Stimulated activated CD8-positive, alpha-beta memory T cell treated with anti-CD3 and anti-CD28 coated beads, Interleukin-4, amount 100 ng/mL, for 24 hours (primary cell): ENCODE results near the gene MEF2A.

Source experiments
- DNase-seq: peaks from one replicate; pipeline ENCODE4 v3.0.0-alpha.2; 2020; ENCODE audit warnings: low read depth

MEF2A gene

DNA sequence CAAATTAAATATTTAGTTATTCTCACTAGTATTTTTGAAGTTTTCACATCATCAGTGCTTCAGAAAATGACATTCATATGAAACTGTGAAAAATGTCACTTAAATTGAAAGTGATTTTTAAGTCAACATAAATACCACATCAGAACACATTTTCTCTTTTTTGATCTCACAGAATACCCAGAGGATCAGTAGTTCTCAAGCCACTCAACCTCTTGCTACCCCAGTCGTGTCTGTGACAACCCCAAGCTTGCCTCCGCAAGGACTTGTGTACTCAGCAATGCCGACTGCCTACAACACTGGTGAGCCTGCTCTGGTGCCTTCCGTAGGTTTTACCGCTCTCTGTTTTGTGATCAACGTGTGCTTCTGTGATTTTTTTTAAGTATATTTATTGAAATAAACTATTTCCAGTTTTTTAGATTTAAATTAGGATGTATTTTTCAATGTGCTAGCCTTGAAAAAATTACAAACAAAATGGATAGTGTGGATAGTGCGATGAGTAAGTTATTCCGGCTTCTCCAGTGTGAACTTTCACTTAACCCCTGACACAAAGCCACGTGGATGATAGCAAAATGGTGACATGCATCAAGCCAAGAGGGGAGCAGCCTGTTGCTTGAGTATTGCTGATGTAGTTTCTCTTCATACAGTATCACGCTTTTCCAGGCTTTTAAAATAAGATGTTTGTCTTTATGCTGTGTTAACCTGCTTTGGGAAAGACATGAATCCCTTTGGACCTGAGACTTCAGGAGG, 140.9 kb downstream of the MEF2A start:
- DNase-seq = no peak

DNA sequence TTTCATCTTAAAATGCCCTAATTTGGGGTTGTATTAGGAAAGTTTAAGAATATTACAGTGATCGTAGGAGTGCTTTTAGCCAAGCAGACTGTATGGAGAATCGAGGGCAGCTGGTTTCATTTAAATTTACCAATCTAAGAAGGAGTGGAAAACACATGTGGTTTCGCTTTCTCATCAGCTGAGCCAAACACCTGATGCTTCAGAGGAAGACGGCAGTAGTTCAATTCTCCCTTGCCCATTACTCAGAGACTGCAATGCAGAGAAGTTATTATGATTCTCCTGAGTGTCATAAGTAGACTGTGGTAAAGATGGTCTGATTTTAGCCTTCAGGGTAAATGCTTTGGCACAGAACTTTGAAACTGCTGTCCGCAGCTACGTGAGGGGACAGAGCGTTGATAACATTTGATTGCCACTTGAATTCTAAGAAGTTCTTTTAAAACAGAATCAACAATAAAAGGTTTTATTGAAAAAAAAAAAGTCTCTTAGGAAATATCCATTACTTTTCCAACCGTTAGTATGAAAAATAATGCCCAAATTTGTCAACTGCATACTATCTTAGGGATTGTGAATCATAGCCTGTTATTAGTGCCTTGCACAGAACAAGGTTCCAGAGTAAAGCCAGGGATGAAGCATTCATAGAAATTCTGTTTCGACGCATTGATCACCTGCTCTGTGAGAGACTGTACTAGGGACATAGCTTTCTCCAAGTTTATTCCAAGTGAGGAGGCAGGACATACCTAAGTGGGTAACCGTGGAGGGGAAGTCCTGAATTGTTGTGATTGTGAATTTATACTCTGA, 141.9 kb downstream of the MEF2A start:
- no peak for DNase-seq

DNA sequence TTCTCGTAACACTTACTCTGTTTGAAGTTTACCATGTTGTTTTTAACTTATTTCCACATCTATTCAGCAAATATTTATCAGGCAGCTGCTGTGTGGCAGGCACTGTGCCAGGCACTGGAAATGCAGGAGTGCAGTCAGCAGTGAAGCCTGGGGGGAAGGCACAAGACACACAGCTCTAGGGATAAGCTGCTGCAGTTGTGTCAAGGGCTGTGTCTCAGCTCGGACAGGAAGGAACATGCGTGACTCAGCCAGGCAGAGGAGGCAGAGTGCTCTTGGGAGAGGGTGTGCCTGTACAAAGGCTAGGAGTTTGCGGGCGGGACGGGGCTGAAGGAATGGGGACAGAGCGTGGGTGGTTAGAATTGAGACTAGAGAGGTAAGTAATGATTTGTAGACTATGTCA, 142.8 kb downstream of the MEF2A start:
- DNase-seq = no peak

DNA sequence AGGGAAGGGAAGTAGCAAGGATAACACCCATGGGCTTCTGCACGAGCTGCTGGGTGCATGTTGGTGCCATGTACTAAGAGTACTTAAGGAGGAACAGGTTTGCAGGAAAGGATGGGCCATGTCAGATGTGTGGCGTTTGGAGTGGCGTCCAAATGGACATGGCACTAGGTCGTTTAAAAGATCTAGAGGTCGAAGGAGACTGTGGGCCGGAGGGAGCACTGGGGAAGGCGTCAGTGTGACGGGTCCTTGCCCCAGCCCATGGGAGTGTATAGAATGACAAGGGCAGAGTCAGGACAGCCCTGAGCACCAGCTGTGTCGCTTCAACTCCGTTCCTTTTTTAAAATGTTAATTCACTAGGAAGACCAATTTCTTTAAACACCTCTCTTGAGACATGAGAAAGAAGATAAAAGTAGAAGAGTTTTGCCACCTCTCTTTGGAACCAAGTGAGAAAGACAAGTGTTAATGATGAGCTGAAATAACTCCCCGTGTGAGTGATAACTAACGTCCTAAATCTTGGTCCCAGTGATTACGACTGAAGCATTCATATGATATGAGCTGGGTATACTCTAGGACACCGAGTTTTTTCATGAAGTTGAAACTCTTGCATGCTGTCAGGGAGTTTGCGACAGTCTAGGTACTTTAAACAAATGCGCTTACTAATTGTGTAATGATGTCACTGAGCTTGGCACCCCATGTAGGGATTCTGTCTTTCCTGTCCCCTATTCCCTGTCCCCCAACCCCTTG, 143.6 kb downstream of the MEF2A start:
- no peak for DNase-seq

DNA sequence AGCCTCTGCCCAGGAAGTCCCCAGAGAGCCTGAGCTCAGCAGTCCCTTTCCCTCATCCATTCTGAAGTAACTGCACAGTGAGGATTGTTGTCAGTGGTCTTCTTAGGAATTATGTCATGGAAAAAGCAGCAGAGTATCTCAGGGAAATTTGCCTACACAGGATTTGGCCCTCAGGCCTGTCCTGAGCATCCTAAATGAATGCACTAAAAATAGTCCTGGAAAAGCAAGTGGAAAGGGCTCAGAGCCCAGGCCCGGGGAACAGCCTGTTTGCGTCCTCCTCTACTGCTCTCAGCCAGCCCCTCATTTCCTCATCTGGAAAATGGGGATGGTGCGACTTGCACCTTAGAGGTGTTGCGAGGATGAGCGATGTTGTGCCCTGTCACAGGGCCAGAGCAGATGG, 145.8 kb downstream of the MEF2A start:
- no peak for DNase-seq

DNA sequence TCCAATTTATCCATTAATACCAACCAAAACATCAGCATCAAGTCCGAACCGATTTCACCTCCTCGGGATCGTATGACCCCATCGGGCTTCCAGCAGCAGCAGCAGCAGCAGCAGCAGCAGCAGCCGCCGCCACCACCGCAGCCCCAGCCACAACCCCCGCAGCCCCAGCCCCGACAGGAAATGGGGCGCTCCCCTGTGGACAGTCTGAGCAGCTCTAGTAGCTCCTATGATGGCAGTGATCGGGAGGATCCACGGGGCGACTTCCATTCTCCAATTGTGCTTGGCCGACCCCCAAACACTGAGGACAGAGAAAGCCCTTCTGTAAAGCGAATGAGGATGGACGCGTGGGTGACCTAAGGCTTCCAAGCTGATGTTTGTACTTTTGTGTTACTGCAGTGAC, 146.6 kb downstream of the MEF2A start:
- no peak for DNase-seq

DNA sequence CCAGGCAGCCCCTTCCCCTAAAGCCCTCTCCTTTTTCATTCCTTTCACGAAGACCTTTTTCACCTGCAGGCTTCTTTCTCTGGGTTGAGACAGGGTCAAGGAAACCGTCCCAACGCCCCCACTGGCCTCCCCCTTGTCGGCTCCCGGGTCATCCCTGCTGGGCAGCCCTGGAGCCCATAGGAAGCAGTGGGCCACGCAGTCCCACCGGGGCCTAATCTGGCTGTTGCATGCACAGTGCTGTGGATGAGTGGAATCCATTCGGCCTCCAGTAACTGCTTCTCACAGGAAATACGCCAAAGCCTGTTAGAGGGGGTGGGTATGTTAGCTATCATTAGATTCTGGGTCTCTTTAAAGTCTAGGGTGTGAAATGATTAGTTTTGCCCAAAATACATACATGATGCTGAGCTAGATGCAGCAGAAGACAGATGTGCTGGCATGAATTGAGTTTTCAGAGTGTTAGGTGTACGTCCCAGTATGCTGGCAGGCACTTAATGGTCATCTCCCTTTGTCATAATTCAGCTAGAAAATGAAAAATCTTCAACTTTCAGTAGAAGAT, 150.8 kb downstream of the MEF2A start:
- no peak for DNase-seq

DNA sequence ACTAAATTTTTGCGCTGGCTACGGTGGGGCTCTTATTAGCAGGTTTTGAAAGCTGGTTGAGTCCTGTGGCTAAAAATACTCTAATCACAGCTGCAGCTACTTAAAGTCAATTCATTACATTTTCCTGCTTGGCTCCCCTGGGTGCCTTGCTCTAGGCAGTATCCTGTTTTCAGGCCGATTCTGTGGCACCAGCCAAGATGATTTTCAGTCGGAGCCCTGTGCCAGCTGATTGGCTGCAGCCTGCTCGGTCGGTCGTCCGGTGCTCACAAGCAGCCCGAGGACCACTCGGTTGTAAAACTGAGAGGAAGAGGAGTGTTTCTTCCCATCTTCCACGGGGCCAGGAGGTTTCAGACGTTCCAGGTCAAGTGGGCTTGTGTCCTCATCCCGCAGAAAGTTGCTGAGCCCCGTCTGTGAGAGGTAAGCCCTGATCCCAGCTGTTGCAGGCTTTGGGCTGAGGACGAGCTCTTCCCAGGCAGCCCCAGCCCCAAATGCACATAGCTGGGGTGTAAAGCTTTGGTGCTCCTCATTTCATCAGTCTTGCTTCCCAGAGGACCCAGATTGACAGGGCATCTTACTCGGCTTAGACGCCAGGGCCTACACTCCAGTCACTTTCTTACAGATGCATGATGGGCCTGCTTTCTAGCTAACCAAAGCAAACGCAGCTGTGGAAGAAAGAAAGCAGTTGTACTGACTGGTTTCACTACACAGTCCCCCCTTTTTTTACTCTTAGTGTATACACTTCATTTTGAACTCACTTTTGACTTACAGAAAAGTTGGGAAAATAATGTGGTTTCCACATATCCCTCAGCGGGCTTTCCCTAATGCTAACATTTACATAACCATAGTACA, 151.6 kb downstream of the MEF2A start:
- no peak for DNase-seq

DNA sequence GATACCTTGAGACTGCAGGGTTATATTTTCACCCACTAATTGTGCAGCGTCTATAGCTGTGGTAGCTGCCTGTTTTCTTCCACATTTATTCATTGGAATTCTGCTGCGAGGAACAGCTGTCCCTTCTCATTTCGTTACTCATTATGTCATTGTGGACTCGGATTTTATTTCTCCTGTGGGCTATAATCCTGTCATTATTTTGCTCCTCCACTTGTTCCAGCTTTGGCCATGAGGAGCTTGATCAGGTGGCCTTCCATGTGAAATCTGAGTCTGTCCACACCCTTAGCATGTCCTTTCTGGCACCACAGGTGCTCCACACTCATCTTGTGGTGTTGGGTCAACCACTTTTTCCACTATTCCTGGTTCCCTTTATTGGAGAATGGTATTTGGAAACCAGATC, 152.6 kb downstream of the MEF2A start:
- no peak for DNase-seq

DNA sequence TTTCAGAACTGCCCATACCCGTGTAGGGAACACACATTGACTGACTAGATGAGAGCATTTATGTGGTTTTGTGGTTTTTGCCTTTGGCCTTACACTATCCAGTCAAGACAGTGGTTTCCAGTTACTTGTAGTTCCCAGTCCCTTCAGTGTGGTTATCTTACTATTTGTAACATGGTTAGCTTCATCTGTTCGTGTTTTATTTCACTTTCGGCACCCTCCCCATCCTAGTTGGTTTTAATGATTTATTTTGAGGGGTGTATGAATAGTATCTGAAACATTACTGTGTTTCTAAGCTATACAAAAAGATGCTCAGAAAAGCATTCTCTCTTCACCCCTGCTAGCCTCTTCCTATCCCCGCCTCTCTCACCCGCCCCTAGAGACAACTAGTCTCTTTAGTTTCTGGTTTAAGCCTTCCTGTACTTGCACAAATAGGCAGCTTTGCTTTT, 153.3 kb downstream of the MEF2A start:
- no peak for DNase-seq

DNA sequence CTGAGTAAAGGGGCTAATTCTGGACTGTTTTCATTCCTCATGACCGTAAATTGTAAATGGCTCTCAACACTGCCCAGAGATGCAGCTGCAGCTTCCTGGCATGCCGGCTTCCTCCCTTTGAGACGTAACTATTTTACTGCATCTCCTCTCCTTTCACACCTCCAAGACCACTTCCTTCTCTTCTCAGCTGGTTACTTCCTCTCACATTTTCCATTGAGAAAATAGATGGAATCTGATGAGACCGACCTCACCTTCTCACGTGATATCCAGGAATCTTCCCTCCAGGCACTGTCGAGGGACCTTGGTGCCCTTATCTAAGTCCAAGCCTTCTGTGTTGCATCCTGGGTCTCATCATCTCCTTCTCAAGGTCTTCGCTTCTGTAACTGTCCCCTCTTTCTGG, 154.7 kb downstream of the MEF2A start:
- DNase-seq = no peak

DNA sequence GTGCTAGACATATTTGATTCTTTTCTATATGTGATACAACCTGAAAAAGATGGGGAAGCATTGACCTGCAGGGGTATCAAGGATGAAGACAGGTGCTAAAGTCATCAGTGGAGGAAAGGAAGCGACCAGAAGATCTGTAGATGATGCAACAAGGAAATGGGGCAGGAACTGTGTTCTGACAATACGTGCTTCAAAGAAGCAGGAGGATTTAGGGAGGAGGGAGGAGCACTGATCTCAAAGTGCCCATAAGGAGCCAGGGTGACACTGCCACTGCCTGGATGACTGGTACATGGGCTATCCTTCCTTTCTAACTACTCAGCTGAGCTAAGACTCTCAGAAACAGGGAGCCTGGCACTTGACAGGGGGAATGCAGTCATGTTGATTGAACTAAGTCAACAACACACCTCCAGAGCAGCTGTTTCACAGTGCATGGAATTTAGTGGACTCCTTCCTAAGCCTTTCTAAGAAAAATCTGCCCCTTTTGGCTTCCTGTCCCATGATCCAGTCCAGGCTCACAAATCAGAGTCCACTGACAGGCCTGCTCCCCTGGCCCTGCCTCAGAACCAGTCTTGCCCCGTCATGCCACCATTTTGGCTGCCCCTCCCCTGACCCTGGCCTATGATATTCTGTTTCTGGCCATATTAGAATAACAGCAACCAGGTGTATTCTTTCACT, 155.5 kb downstream of the MEF2A start:
- no peak for DNase-seq

DNA sequence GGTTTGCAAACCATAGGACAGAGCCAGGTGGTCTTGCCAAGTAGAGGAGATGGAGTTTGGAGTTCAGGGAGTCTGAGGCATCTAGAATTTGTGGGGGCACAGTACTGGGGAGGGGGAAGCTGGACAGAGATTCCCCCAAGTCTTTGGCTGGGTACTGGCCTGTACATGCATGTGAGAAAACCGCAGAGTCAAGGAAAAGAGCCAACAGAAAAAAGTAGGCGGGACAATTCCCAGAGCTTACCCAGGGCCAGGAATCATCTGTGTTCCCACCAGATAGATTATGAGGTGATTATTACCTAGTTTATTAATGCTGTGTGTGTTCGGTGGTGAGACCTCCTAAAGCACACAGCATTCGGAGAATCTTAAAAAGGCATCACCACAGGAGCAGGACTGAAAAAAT, 156.1 kb downstream of the MEF2A start:
- no peak for DNase-seq

DNA sequence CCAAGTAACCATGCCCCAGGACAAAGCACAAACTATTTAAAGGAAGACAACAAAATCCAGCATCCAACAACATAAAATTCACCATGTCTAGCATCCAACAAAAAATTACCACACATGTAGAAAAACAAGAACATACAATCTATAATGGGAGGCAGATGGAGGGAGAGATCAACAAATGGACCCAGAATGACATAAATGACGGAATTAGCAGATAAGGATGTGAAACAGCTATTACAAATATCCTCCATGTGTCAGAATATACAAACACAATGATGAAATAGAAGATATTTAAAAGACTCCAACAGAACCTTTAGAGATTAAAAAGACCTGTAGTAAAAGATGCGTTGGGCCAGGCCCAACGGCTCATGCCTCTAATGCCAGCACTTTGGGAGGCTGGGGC, 156.6 kb downstream of the MEF2A start:
- no peak for DNase-seq

DNA sequence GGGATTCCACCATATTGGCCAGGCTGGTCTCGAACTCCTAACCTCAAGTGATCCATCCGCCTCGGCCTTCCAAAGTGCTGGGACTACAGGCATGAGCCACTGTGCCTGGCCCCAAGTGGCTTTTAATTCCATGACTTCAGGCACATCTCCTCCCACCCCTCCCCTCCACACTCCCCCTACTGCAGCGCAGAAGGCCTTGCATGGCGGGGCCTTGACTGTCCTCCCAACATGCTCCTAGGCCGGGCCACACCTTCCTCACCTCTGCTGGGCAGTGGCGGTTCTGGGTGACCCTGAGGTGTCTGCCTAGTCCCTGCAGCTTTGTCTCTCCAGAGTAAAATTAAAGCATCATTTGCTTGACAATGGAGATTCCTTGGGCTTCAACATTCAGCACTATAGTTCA, 160.5 kb downstream of the MEF2A start:
- DNase-seq = no peak

DNA sequence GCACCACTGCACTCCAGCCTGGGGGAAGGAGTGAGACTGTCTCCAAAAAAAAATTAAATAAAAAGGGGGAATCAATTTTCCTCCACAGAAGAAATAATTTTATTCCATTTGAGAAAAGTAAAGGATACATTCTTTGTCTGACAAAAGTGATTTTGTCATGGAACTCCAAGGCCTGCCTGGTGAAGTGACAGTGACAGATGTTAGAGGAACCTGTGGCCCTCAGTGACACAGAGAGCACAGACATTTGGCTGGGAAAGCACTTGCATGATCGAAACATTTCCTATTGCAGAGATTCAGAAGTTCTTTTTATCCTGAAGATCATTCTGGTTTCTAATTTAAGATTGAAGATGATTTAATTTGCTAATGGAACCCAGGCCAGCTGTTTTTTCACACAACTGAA, 161.5 kb downstream of the MEF2A start:
- DNase-seq = no peak

DNA sequence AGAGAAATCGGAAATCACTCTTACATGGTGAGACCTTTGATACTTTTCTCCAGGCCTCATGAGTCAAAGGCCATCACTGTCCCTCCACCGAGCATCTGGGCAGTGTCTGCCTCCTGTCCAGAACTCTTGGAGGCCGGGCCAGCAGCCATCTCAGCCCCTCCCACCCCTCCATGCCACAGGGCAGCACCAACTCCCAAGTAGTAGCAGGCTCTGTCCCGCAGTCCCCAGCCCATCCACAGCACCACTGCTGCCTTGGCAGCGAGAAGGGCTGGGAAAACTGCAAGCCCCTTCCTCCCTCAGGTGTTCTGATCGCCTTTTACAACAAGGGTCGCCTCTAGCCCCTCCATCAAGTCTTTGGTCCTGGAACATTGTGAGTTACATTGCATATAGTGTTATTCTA, 161.9 kb downstream of the MEF2A start:
- DNase-seq = no peak

DNA sequence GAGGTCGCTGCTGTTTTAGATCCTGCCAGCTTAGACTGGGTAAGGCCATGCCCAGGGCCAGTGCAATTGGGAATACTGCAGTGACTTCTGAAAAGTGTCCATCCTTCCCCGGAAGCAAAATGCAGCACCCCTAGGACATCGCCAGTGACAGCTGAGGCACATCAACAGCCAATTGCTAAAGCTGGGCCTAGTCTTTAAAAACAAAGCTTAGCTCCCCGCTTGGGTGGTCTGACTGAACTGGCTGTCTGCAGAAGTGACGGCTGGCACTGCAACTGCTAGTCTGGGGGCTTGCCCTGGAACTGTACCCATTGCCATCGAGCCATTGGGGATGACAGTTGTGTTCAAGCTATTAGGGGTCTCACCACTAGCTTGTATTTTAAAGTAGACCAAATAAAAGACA, 163.1 kb downstream of the MEF2A start:
- DNase-seq = no peak

DNA sequence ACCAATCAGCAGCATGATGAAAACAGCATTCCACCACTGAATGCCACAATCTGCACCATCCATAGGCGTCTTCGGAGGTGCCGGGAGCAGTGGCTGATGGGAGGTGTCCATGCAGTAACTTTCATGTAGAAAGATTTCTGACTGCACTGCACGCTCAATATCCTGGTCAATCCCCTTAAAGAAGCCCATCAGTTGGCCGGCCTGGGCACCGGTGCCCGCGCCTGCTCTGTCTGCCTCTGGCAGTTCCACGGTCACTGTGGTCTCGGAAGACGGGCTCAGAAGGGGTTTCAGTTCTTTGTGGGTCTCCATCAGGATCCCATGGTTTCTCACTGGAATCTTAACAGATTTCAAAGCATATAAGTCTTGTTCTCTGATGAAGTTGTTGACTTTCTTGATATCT, 163.5 kb downstream of the MEF2A start:
- no peak for DNase-seq

DNA sequence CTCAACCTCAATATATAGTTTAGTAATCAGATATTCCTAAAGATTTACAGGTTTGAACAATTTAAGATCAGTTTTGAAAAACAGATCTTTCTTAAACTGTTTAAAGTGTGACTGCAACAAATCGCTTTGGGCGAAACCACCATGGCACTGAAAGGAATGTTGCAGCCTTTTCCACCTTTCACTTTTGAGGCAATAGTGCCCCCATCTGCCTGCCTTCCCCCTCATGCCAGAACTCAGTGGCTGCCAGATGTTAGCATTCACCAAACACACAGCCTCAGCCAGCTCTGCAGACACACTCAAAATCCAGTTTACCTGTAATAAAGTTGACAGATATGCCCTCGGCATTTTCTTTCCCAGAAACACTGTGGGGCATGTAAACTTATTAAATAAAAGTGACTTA, 164.1 kb downstream of the MEF2A start:
- no peak for DNase-seq
